Left ventricle myocardium inferior (tissue), 1 donor: ENCODE measurements around the gene GSK3B. TPM values are rescaled to one million over a fixed set of nuclear protein-coding genes. Genes with fewer than 3 reads are reported as not detected.

Source experiments
- DNase-seq: peaks from one replicate; pipeline ENCODE4 v3.0.0-alpha.2; 2020
- H3K27ac ChIP-seq: fragments of 200-600 bp; replicated peaks from 2 replicates; pipeline ENCODE4 v1.8.0; 2021
- H3K27me3 ChIP-seq: fragments of 200-600 bp; 2 replicates; pipeline ENCODE4 v1.8.0; 2021; ENCODE audit warnings: low read depth
- H3K36me3 ChIP-seq: fragments of 200-600 bp; 2 replicates; pipeline ENCODE4 v1.8.0; 2021
- H3K4me1 ChIP-seq: fragments of 200-600 bp; 2 replicates; pipeline ENCODE4 v1.8.0; 2021
- H3K4me3 ChIP-seq: fragments of 200-600 bp; 2 replicates; pipeline ENCODE4 v1.8.0; 2021; ENCODE audit warnings: mild to moderate bottlenecking, moderate library complexity
- H3K9me3 ChIP-seq: fragments of 200-600 bp; replicated peaks from 2 replicates; pipeline ENCODE4 v1.8.0; 2021
- CTCF ChIP-seq: fragments of 200-600 bp; IDR thresholded peaks from 2 replicates; pipeline ENCODE4 v1.8.0; 2021; ENCODE audit warnings: antibody characterized with exemption, mild to moderate bottlenecking, borderline replicate concordance
- intact Hi-C: fragments of 100-400 bp; cut with micrococcal nuclease; formaldehyde crosslinking; loops from one replicate; pipeline ENCODE4 v1.11.0; 2022
- total RNA-seq: library from RNA; stranded (reverse); fragmentation: NEBNext Ultra II Directional; extraction: Animal tissue kit (Norgen Biotek cat#: 25700); gene quantifications from one replicate; pipeline ENCODE4 v1.2.1, GENCODE V29; 2021
- donor health status: DM: no; HTN: yes; CAD: no; lungs with severe emphysema.

GSK3B gene
- total RNA-seq, 1 donor from 2014 or later = 42.5 TPM

GRCh38 chr3:120103276-120103675 is 9.0 kb upstream of the GSK3B start:
- H3K27me3 ChIP-seq = no peaks in the 10 kb centered on the region
- no peak for TF ChIP-seq CTCF
- no peaks in the 10 kb centered on the region for H3K36me3 ChIP-seq
- peaks cover 17% of the 10 kb centered on the region for H3K4me1 ChIP-seq
- no peak overlapping the region for H3K27ac ChIP-seq
- H3K4me3 ChIP-seq = no peak overlapping the region
- H3K9me3 ChIP-seq = no peaks in the 10 kb centered on the region
- no peak for DNase-seq
- intact Hi-C loops = no loop called here

- H3K27me3 ChIP-seq = no peaks in the 10 kb centered on the region
- H3K36me3 ChIP-seq = no peaks in the 10 kb centered on the region
- intact Hi-C loops = no loop called here
- no peak for TF ChIP-seq CTCF
- no peak for DNase-seq
- H3K27ac ChIP-seq = peak overlapping the region; percentile 22
- no peaks in the 10 kb centered on the region for H3K9me3 ChIP-seq
- no peak overlapping the region for H3K4me3 ChIP-seq
- peaks cover 21% of the 10 kb centered on the region for H3K4me1 ChIP-seq
These were observed 8.4 kb upstream of the GSK3B start for GRCh38 chr3:120102674-120103073.

GRCh38 chr3:120102232-120102631 is 8.0 kb upstream of the GSK3B start:
- Histone ChIP-seq H3K4me1 (peaks cover 26% of the 10 kb centered on the region), H3K4me3 (no peak overlapping the region), H3K36me3 (no peaks in the 10 kb centered on the region), H3K27me3 (no peaks in the 10 kb centered on the region), H3K9me3 (no peaks in the 10 kb centered on the region), H3K27ac (peak overlapping the region; percentile 22)
- intact Hi-C loops = no loop called here
- no peak for DNase-seq
- TF ChIP-seq CTCF = no peak

- intact Hi-C loops = no loop called here
These were observed 7.4 kb upstream of the GSK3B start for GRCh38 chr3:120101624-120102023.

GRCh38 chr3:120100711-120101110 is 6.5 kb upstream of the GSK3B start:
- Histone ChIP-seq H3K27ac (no peak overlapping the region), H3K36me3 (no peaks in the 10 kb centered on the region), H3K9me3 (no peaks in the 10 kb centered on the region), H3K27me3 (no peaks in the 10 kb centered on the region), H3K4me3 (no peak overlapping the region), H3K4me1 (peaks cover 41% of the 10 kb centered on the region)
- no peak for TF ChIP-seq CTCF
- DNase-seq = no peak
- intact Hi-C loops = no loop called here

More at GRCh38 chr3:120101624-120102023, 7.4 kb upstream of the GSK3B start:
- TF ChIP-seq CTCF = no peak
- Histone ChIP-seq H3K4me3 (no peak overlapping the region), H3K9me3 (no peaks in the 10 kb centered on the region), H3K27me3 (no peaks in the 10 kb centered on the region), H3K4me1 (peaks cover 32% of the 10 kb centered on the region), H3K27ac (peak overlapping the region; percentile 22), H3K36me3 (no peaks in the 10 kb centered on the region)
- no peak for DNase-seq

- no peak overlapping the region for H3K4me3 ChIP-seq
- H3K27ac ChIP-seq = no peak overlapping the region
- intact Hi-C loops = no loop called here
- H3K9me3 ChIP-seq = no peaks in the 10 kb centered on the region
- TF ChIP-seq CTCF = no peak
- DNase-seq = no peak
- no peaks in the 10 kb centered on the region for H3K36me3 ChIP-seq
- H3K27me3 ChIP-seq = no peaks in the 10 kb centered on the region
- H3K4me1 ChIP-seq = peaks cover 53% of the 10 kb centered on the region
These were observed 4.5 kb upstream of the GSK3B start for GRCh38 chr3:120098710-120099109.
